Activated CD8-positive, alpha-beta T cell treated with anti-CD3 and anti-CD28 coated beads, Interleukin-2, amount 10 ng/mL, durations not matched to agents 7 days and 5 days (primary cell): ENCODE results near the gene CACNA2D1. TPM values are rescaled to one million over a fixed set of nuclear protein-coding genes. Genes with fewer than 3 reads are reported as not detected.

Source experiments
- ATAC-seq: fragments of 150-1000 bp; cut with Tn5 transposase; one replicate; pipeline ENCODE4 v1.10.0; 2021; ENCODE audit warnings: moderate library complexity
- CTCF ChIA-PET: fragments of 350-600 bp; sonication (Branson Sonifier 250); formaldehyde crosslinking; loops from one replicate; lab custom pipeline; 2021; ENCODE audit warnings: antibody characterized with exemption; lab: Charles Lee
- POLR2A ChIA-PET: fragments of 350-600 bp; sonication (Branson Sonifier 250); formaldehyde crosslinking; loops from one replicate; lab custom pipeline; 2021; ENCODE audit warnings: antibody characterized with exemption; lab: Charles Lee
- DNase-seq: peaks from one replicate; pipeline ENCODE4 v3.0.0-alpha.2; 2020
- H3K27ac Mint-ChIP-seq: one replicate; pipeline ENCODE4 v1.8.0; 2021; ENCODE audit warnings: mild to moderate bottlenecking, mixed read lengths
- H3K27me3 Mint-ChIP-seq: one replicate; pipeline ENCODE4 v1.8.0; 2021; ENCODE audit warnings: low read depth, mixed read lengths
- H3K36me3 Mint-ChIP-seq: one replicate; pipeline ENCODE4 v1.8.0; 2021; ENCODE audit warnings: low read depth, mixed read lengths
- H3K4me1 Mint-ChIP-seq: one replicate; pipeline ENCODE4 v1.8.0; 2021; ENCODE audit warnings: low read depth, mixed read lengths
- H3K4me3 Mint-ChIP-seq: one replicate; pipeline ENCODE4 v1.8.0; 2021; ENCODE audit warnings: mild to moderate bottlenecking, mixed read lengths
- H3K9me3 Mint-ChIP-seq: one replicate; pipeline ENCODE4 v1.8.0; 2022; ENCODE audit warnings: mixed read lengths; ENCODE audit not compliant: insufficient read depth
- total RNA-seq, 2 experiments: library from RNA; stranded (reverse); gene quantifications; one replicate each; pipeline ENCODE4 v1.2.3, GENCODE V29; 2021

CACNA2D1 gene
- total RNA-seq, 2 experiments from 2014 or later, result not detected

DNA sequence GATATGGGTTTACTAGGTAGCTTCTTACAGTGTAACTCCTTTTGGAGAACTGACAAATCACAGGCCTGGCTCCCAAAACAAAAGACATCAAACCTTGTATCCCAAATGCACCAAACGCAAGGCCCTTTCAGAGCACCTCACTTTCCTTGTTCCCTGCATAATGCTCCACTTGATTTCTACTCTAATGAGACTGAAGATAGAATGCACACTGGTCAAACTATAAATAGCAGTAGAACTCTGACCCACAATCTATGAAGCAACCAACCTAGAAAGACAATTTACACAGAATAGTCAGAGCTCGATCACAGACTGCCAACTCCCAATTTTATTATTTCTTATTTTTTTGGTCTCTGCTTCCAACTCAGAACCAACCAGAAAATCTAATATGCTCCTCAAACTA is 214.4 kb downstream of the CACNA2D1 start:
- DNase-seq (no peak), ATAC-seq (no peak)
- Mint-ChIP-seq H3K9me3 (no peaks in the 10 kb centered on the region), H3K27ac (no peak overlapping the region), H3K4me1 (no peaks in the 10 kb centered on the region), H3K27me3 (no peaks in the 10 kb centered on the region), H3K4me3 (no peak overlapping the region), H3K36me3 (no peaks in the 10 kb centered on the region)
- CTCF ChIA-PET, result no interaction called here
- POLR2A ChIA-PET, result no interaction called here

DNA sequence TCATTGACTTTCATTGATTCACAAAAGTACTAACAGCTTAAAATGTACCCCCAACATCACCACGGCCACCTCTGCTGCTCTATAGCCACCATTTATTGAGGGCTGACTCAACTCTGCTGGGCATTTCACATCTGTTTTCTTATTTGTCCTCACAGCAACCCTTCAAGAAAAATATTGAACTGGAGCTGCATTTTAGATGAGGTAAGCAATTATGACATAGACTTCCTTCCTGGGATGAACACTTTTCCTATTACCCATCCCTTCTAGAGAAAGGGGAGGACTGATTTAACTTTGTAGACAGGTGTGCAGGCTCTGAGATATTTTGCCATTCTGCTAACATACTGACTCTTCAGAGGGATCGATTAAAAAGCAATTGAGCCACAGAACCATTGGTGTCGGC is 217.4 kb downstream of the CACNA2D1 start:
- Mint-ChIP-seq H3K9me3 (no peaks in the 10 kb centered on the region), H3K4me1 (no peaks in the 10 kb centered on the region), H3K27me3 (no peaks in the 10 kb centered on the region), H3K27ac (no peak overlapping the region), H3K36me3 (no peaks in the 10 kb centered on the region), H3K4me3 (no peak overlapping the region)
- ChIA-PET POLR2A (no interaction called here), CTCF (interaction anchor here (1.2 kb wide), 1 partner anchor 8 kb away, joined by 4 read pairs; no protein-coding TSS in a partner anchor)
- ATAC-seq, result no peak
- no peak for DNase-seq

- Mint-ChIP-seq H3K4me1 (no peaks in the 10 kb centered on the region), H3K36me3 (no peaks in the 10 kb centered on the region), H3K9me3 (no peaks in the 10 kb centered on the region), H3K27me3 (no peaks in the 10 kb centered on the region), H3K27ac (no peak overlapping the region), H3K4me3 (no peak overlapping the region)
- ATAC-seq (no peak), DNase-seq (no peak)
- ChIA-PET POLR2A (no interaction called here), CTCF (no interaction called here)
Observed at GRCh38 chr7:82224529-82224928, 219.0 kb downstream of the CACNA2D1 start.

GRCh38 chr7:82223580-82223979 is 220.0 kb downstream of the CACNA2D1 start:
- Mint-ChIP-seq H3K4me1 (no peaks in the 10 kb centered on the region), H3K27me3 (no peaks in the 10 kb centered on the region), H3K27ac (no peak overlapping the region), H3K4me3 (no peak overlapping the region), H3K36me3 (no peaks in the 10 kb centered on the region), H3K9me3 (no peaks in the 10 kb centered on the region)
- ChIA-PET CTCF (interaction anchor here (0.6 kb wide), 1 partner anchor 75 kb away, joined by 3 read pairs; no protein-coding TSS in a partner anchor), POLR2A (no interaction called here)
- ATAC-seq (no peak), DNase-seq (no peak)

- ChIA-PET CTCF (no interaction called here), POLR2A (no interaction called here)
- Mint-ChIP-seq H3K36me3 (no peaks in the 10 kb centered on the region), H3K27me3 (no peaks in the 10 kb centered on the region), H3K9me3 (no peaks in the 10 kb centered on the region), H3K4me1 (no peaks in the 10 kb centered on the region), H3K4me3 (no peak overlapping the region), H3K27ac (no peak overlapping the region)
- no peak for DNase-seq
- ATAC-seq, result no peak
Observed at GRCh38 chr7:82221152-82221674, 222.4 kb downstream of the CACNA2D1 start.

DNA sequence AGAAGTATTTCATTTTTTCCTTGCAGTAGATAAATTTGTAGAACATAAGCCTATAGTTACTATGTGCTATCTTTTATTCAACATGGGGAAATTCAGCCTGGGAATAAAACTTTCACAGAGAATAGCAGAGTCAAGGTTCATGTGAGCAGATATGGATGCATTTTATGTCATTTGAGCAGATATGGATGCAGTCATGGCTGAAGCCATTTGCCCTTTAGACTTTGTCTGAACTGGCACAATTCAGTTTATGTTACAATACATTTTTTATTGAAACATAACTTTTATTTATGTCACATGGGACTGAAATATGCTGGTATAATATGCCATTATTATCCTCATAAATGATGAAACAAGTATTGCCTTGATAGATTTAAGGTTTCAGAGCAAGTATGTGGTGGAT is 231.1 kb downstream of the CACNA2D1 start:
- H3K36me3 Mint-ChIP-seq, result no peaks in the 10 kb centered on the region
- no peak overlapping the region for H3K4me3 Mint-ChIP-seq
- no peak overlapping the region for H3K27ac Mint-ChIP-seq
- H3K4me1 Mint-ChIP-seq, result no peaks in the 10 kb centered on the region
- no peaks in the 10 kb centered on the region for H3K9me3 Mint-ChIP-seq
- ChIA-PET POLR2A (no interaction called here), CTCF (no interaction called here)
- ATAC-seq, result no peak
- no peaks in the 10 kb centered on the region for H3K27me3 Mint-ChIP-seq
- DNase-seq, result no peak

DNA sequence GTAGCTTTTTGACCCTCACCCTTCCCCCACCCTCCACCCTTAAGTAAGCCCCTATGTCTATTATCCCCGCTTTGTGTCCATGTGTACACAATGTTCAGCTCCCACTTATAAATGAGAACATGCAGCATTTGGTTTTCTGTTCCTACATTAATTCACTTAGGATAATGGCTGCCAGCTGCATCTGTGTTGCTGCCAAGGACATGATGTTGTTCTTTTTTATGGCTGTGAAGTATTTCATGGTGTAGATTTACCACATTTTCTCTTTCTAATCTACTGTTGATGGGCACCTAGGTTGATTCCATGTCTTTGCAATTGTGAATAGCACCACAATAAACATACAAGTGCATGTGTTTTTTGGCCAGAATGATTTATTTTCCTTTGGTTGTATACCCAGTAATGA is 232.2 kb downstream of the CACNA2D1 start:
- Mint-ChIP-seq H3K9me3 (no peaks in the 10 kb centered on the region), H3K36me3 (no peaks in the 10 kb centered on the region), H3K4me1 (no peaks in the 10 kb centered on the region), H3K27me3 (no peaks in the 10 kb centered on the region), H3K27ac (no peak overlapping the region), H3K4me3 (no peak overlapping the region)
- ATAC-seq (no peak), DNase-seq (no peak)
- ChIA-PET POLR2A (no interaction called here), CTCF (no interaction called here)

DNA sequence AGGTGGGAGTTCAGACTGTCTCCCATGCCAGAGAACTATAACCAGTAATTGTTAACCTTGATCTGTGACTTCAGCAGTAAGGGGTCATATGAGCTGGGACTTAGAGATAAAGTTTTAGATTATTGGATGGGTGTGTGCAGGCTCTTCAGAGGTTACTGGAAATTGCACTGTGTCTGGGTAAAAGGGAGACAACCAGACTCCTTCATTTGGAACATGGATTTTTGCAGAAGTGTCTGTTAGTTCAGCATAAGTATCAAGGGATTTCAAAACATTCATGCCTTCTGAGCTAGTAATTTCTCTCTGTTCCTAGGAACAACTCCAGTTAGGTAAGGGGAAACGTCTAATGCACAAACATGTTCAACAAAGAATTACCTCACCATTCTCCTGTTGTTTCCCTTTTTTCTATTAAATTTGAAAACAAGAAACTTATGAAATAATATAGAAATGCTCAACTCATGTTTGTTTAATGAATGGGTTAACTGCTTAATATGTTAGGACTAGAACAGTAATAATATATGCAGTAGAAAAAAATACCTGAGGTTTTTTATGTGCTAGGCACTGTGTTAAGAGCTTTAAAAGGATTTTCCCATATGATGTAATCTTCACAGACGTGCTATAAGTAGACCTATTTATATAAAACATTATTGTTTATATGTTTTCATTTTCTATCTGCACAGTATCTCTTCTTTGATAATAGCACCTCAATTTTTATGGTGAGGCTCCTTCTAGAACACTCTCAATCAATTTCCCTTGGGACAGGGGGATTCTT is 233.0 kb downstream of the CACNA2D1 start:
- H3K4me3 Mint-ChIP-seq, result no peak overlapping the region
- no peaks in the 10 kb centered on the region for H3K27me3 Mint-ChIP-seq
- ChIA-PET CTCF (no interaction called here), POLR2A (no interaction called here)
- H3K4me1 Mint-ChIP-seq, result no peaks in the 10 kb centered on the region
- no peak for ATAC-seq
- H3K9me3 Mint-ChIP-seq, result no peaks in the 10 kb centered on the region
- H3K27ac Mint-ChIP-seq, result no peak overlapping the region
- no peaks in the 10 kb centered on the region for H3K36me3 Mint-ChIP-seq
- no peak for DNase-seq

DNA sequence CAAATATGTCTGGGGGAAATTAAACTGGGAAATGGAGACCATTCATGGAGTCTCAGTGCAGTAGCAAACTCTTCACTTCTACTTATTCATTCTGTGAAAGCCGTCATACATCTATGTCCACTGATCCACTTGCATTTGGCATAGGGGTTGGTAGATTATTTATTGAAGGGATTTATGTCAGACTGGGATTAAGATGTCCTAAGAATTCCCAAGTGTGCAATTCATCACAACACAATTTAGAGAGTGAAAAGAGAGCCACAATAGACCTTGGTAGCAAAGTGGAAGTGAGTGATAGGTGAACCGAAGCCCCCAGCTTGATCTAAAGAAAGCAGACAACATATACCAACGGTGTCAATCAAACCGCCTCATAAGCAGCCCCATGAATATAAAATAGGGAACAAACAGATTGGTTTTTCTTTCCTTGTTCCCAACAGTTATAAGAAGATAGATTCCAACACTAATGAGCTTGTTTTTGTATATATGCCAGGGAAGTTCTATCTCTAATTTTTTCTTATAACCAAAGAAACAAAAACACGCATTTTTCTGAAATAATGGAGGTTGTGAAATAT is 234.3 kb downstream of the CACNA2D1 start:
- no peak for DNase-seq
- ATAC-seq, result no peak
- H3K4me3 Mint-ChIP-seq, result no peak overlapping the region
- no peaks in the 10 kb centered on the region for H3K27me3 Mint-ChIP-seq
- no peaks in the 10 kb centered on the region for H3K9me3 Mint-ChIP-seq
- no peak overlapping the region for H3K27ac Mint-ChIP-seq
- ChIA-PET POLR2A (no interaction called here), CTCF (no interaction called here)
- H3K4me1 Mint-ChIP-seq, result no peaks in the 10 kb centered on the region
- H3K36me3 Mint-ChIP-seq, result no peaks in the 10 kb centered on the region

DNA sequence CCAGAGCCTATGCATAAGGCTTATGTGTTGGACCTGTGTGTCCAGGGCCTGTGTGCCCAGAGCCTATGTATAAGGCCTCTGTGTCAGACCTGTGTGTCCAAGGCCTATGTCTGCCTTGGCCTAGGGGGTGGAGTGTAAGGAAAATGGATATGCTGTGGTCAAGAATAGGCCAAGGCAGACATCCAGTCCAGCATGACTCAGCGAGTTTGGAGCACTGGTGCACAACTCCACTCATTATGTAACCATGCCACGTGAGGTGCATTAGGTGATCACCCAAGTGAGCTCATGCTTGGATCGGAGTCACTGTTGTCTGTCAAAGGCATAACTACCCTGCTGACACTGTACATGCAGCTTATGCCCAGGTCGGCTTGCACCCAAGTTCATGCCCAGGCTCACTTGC is 238.9 kb downstream of the CACNA2D1 start:
- POLR2A ChIA-PET, result no interaction called here
- H3K27me3 Mint-ChIP-seq, result no peaks in the 10 kb centered on the region
- no peaks in the 10 kb centered on the region for H3K36me3 Mint-ChIP-seq
- H3K9me3 Mint-ChIP-seq, result no peaks in the 10 kb centered on the region
- no peak for ATAC-seq
- CTCF ChIA-PET, result no interaction called here
- no peak for DNase-seq
- no peak overlapping the region for H3K27ac Mint-ChIP-seq
- H3K4me3 Mint-ChIP-seq, result no peak overlapping the region
- no peaks in the 10 kb centered on the region for H3K4me1 Mint-ChIP-seq

DNA sequence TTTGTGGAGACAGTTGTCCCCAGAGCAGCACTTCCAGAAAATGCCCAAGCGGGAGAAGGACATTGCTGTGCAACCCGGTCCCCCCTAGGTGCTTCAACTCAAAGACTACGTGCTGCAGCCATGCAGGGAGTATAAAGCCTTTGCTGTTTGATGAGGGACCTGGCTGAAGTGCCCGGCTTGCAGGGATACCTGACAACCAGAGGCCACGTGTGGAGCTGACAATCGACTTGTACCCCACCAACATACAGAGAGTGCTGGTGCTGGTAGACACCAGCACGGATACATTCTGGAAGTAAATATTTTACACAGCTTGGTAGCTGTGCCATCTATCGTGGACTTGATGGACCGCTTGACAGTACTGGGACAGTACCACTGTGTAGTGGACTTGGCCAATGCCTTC is 240.6 kb downstream of the CACNA2D1 start:
- H3K4me3 Mint-ChIP-seq, result no peak overlapping the region
- no peaks in the 10 kb centered on the region for H3K27me3 Mint-ChIP-seq
- POLR2A ChIA-PET, result no interaction called here
- ATAC-seq, result no peak
- CTCF ChIA-PET, result no interaction called here
- no peaks in the 10 kb centered on the region for H3K4me1 Mint-ChIP-seq
- H3K9me3 Mint-ChIP-seq, result no peaks in the 10 kb centered on the region
- H3K27ac Mint-ChIP-seq, result no peak overlapping the region
- no peak for DNase-seq
- no peaks in the 10 kb centered on the region for H3K36me3 Mint-ChIP-seq

- no peak for ATAC-seq
- Mint-ChIP-seq H3K27me3 (no peaks in the 10 kb centered on the region), H3K9me3 (no peaks in the 10 kb centered on the region), H3K27ac (no peak overlapping the region), H3K4me1 (no peaks in the 10 kb centered on the region), H3K4me3 (no peak overlapping the region), H3K36me3 (no peaks in the 10 kb centered on the region)
- ChIA-PET POLR2A (no interaction called here), CTCF (no interaction called here)
- DNase-seq, result no peak
Observed at GRCh38 chr7:82202107-82202506, 241.5 kb downstream of the CACNA2D1 start.
